ENCODE data around the gene ALK. TPM values are rescaled to one million over a fixed set of nuclear protein-coding genes. Genes with fewer than 3 reads are reported as not detected.

ALK gene
- total and polyA plus RNA-seq, 2 donors (not counting 1 experiment from before 2014, with no cell fraction given): not detected

GRCh38 chr2:29697181-29697580 lies 224.2 kb downstream of the ALK start:
- intact Hi-C loops (cut with micrococcal nuclease): no loop called here
- Histone ChIP-seq H3K4me1 (ENCODE audit: control insufficient read depth in 2 of 2, insufficient read depth in 2 of 2, low read length in 2 of 2) (no peaks in the 10 kb centered on the region), H3K9ac (ENCODE audit: low read length) (no peak overlapping the region), H4K20me1 (ENCODE audit: control insufficient read depth, insufficient read depth, low read length, poor library complexity, severe bottlenecking) (no peaks in the 10 kb centered on the region), H2AFZ (ENCODE audit: insufficient read depth, low read depth, low read length, poor library complexity, severe bottlenecking) (no peak overlapping the region), H3K27me3 (replicated peaks in 1 of 4; ENCODE audit: control extremely low read depth in 1 of 4, control insufficient read depth in 3 of 4, insufficient read depth in 4 of 4, low read length in 3 of 4) (no peaks in the 10 kb centered on the region), H3K79me2 (ENCODE audit: control insufficient read depth, insufficient read depth, low read length) (no peaks in the 10 kb centered on the region), H3K9me3 (ENCODE audit: control extremely low read depth in 1 of 3, control insufficient read depth in 2 of 3, insufficient read depth in 1 of 3, low read length in 2 of 3) (no peaks in the 10 kb centered on the region), H3K4me2 (replicated peaks; ENCODE audit: low read depth, low read length, poor library complexity, severe bottlenecking) (no peak overlapping the region), H3K27ac (ENCODE audit: low read length in 2 of 2) (no peak overlapping the region), H3K4me3 (ENCODE audit: control extremely low read depth in 1 of 5, extremely low read depth in 1 of 5, insufficient read depth in 1 of 5, low read depth in 2 of 5, low read length in 4 of 5) (no peak overlapping the region), H3K36me3 (replicated peaks in 1 of 2; ENCODE audit: control extremely low read depth in 1 of 2, control insufficient read depth in 1 of 2, extremely low read depth in 1 of 2, insufficient read depth in 2 of 2, low read length in 1 of 2) (no peaks in the 10 kb centered on the region)
- DNase-seq (no peak), ATAC-seq (ENCODE audit: low read depth) (no peak)
- Mint-ChIP-seq H3K4me1 (no peaks in the 10 kb centered on the region), H3K27me3 (no peaks in the 10 kb centered on the region), H3K4me3 (no peak overlapping the region), H3K27ac (no peak overlapping the region), H3K9me3 (ENCODE audit: insufficient read depth) (peaks cover 2% of the 10 kb centered on the region)
- TF ChIP-seq CTCF (IDR thresholded peaks at IDR 0.05) (no peak), EZH2 (IDR thresholded peaks at IDR 0.05; ENCODE audit: borderline replicate concordance, insufficient read depth, low read depth, low read length, poor library complexity, severe bottlenecking) (no peak)
- ChIA-PET POLR2A (no interaction called here), CTCF (no interaction called here)
- 82% methylated on average over 1 of the region's 3 CpGs for WGBS (ENCODE audit: insufficient coverage)

- no peak for DNase-seq
- Histone ChIP-seq H3K36me3 (replicated peaks in 1 of 2; ENCODE audit: control extremely low read depth in 1 of 2, control insufficient read depth in 1 of 2, extremely low read depth in 1 of 2, insufficient read depth in 2 of 2, low read length in 1 of 2) (no peaks in the 10 kb centered on the region), H3K27ac (ENCODE audit: low read length in 2 of 2) (no peak overlapping the region), H3K4me2 (replicated peaks; ENCODE audit: low read depth, low read length, poor library complexity, severe bottlenecking) (no peak overlapping the region), H3K4me1 (ENCODE audit: control insufficient read depth in 2 of 2, insufficient read depth in 2 of 2, low read length in 2 of 2) (no peaks in the 10 kb centered on the region), H4K20me1 (ENCODE audit: control insufficient read depth, insufficient read depth, low read length, poor library complexity, severe bottlenecking) (no peaks in the 10 kb centered on the region), H3K9me3 (ENCODE audit: control extremely low read depth in 1 of 3, control insufficient read depth in 2 of 3, insufficient read depth in 1 of 3, low read length in 2 of 3) (no peaks in the 10 kb centered on the region), H2AFZ (ENCODE audit: insufficient read depth, low read depth, low read length, poor library complexity, severe bottlenecking) (no peak overlapping the region), H3K4me3 (ENCODE audit: control extremely low read depth in 1 of 5, extremely low read depth in 1 of 5, insufficient read depth in 1 of 5, low read depth in 2 of 5, low read length in 4 of 5) (no peak overlapping the region), H3K79me2 (ENCODE audit: control insufficient read depth, insufficient read depth, low read length) (no peaks in the 10 kb centered on the region), H3K9ac (ENCODE audit: low read length) (no peak overlapping the region), H3K27me3 (replicated peaks in 1 of 4; ENCODE audit: control extremely low read depth in 1 of 4, control insufficient read depth in 3 of 4, insufficient read depth in 4 of 4, low read length in 3 of 4) (no peaks in the 10 kb centered on the region)
- CTCF ChIA-PET: no interaction called here
- H3K27me3 Mint-ChIP-seq: no peaks in the 10 kb centered on the region
- no peaks in the 10 kb centered on the region for H3K4me1 Mint-ChIP-seq
- 91% methylated on average over 4 of the region's 5 CpGs for WGBS (ENCODE audit: insufficient coverage)
- H3K27ac Mint-ChIP-seq: no peak overlapping the region
- TF ChIP-seq CTCF (IDR thresholded peaks at IDR 0.05) (no peak), EZH2 (IDR thresholded peaks at IDR 0.05; ENCODE audit: borderline replicate concordance, insufficient read depth, low read depth, low read length, poor library complexity, severe bottlenecking) (no peak)
- intact Hi-C loops (cut with micrococcal nuclease): no loop called here
- peaks cover 2% of the 10 kb centered on the region for H3K9me3 Mint-ChIP-seq (ENCODE audit: insufficient read depth)
- H3K4me3 Mint-ChIP-seq: no peak overlapping the region
- POLR2A ChIA-PET: no interaction called here
- no peak for ATAC-seq (ENCODE audit: low read depth)
Measured at GRCh38 chr2:29694741-29695140, 226.6 kb downstream of the ALK start.
